ENCODE measurements around the gene GPT2. TPM values are rescaled to one million over a fixed set of nuclear protein-coding genes. Genes with fewer than 3 reads are reported as not detected.
"Not testable (repeated sequence)": the region's sequence is repeated elsewhere in the genome, so short reads cannot be mapped to it uniquely, and the experiment has no call there.

Gene GPT2
- total RNA-seq, 1 experiment from 2014 or later: 68.8 TPM

DNA sequence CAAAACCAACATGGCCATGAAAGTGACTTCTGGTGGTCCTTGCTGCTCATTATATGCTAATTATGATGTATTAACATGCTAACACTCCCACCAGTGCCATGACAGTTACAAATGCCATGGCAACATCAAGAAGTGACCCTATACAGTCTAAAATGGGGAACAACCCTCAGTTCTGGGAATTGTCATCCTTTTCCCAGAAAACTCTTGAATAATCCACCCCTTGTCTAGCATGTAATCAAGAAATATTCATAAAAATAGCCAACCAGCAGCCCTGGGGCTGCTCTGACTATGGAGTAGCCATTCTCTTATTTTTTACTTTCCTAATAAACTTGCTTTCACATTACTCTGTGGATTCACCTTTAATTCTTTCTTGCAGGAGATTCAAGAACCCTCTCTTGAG, 53.4 kb downstream of the GPT2 start:
- Mint-ChIP-seq H3K27ac (no peak overlapping the region), H3K4me3 (no peak overlapping the region), H3K36me3 (ENCODE audit: insufficient read depth in 1 of 3, low read depth in 3 of 3) (no peaks in the 10 kb centered on the region; a peak in 1 of 7 replicates), H3K9me3 (peaks cover 3 to 4% of the 10 kb centered on the region in 2 experiments; a peak in 2 of 5 replicates), H3K27me3 (ENCODE audit: low read depth) (peaks cover 1% of the 10 kb centered on the region; the same call in 1 of the 2 replicates), H3K4me1 (peaks cover 5 to 6% of the 10 kb centered on the region in 2 experiments)
- no peak overlapping the region for H3K27ac ChIP-seq (ENCODE audit: insufficient read length, low read depth, low read length)
- no peak for DNase-seq
- no peak overlapping the region for H2BK20ac ChIP-seq (ENCODE audit: low read depth, low read length, poor library complexity, severe bottlenecking)
- H3K27me3 ChIP-seq (ENCODE audit: insufficient read depth, low read length): no peaks in the 10 kb centered on the region
- no peaks in the 10 kb centered on the region for H3K79me1 ChIP-seq (ENCODE audit: insufficient read depth, low read depth, low read length, poor library complexity, severe bottlenecking)
- no peaks in the 10 kb centered on the region for H3K4me1 ChIP-seq (ENCODE audit: insufficient read depth, low read length)
- H2BK120ac ChIP-seq (ENCODE audit: low read depth, low read length, poor library complexity, severe bottlenecking): no peak overlapping the region
- no peak overlapping the region for H2AK5ac ChIP-seq (ENCODE audit: insufficient read length, low read length)
- no peak overlapping the region for H2BK15ac ChIP-seq (ENCODE audit: low read depth, low read length)
- H4K5ac ChIP-seq (ENCODE audit: insufficient read length, low read depth, low read length): no peak overlapping the region
- no peak overlapping the region for H3T11ph ChIP-seq (ENCODE audit: low read length)
- no peak overlapping the region for H3K56ac ChIP-seq (ENCODE audit: insufficient read length, low read depth, low read length)
- H2BK5ac ChIP-seq (ENCODE audit: insufficient read length, low read length): no peak overlapping the region
- H3K79me2 ChIP-seq (ENCODE audit: insufficient read depth, low read length): no peaks in the 10 kb centered on the region
- H3K9me3 ChIP-seq (ENCODE audit: control insufficient read depth, low read depth, low read length): no peaks in the 10 kb centered on the region
- no peak overlapping the region for H3K18ac ChIP-seq (ENCODE audit: insufficient read length, low read depth, low read length)
- H3K23me2 ChIP-seq (ENCODE audit: insufficient read length, low read depth, low read length, poor library complexity, severe bottlenecking): no peaks in the 10 kb centered on the region
- no peak overlapping the region for H3K23ac ChIP-seq (ENCODE audit: insufficient read length, low read depth, low read length)
- no peak overlapping the region for H2AFZ ChIP-seq (ENCODE audit: low read length)
- no peak overlapping the region for H3K4me2 ChIP-seq (ENCODE audit: insufficient read depth, insufficient read length, low read length)
- no peak overlapping the region for H4K91ac ChIP-seq (ENCODE audit: insufficient read length, low read depth, low read length)
- H2BK12ac ChIP-seq (ENCODE audit: insufficient read length, low read depth, low read length): no peak overlapping the region
- no peak overlapping the region for H4K8ac ChIP-seq (replicated peaks; ENCODE audit: insufficient read length, low read depth, low read length)
- no peak overlapping the region for H3K4ac ChIP-seq (ENCODE audit: low read depth, low read length)
- TF ChIP-seq, protein P1, sequence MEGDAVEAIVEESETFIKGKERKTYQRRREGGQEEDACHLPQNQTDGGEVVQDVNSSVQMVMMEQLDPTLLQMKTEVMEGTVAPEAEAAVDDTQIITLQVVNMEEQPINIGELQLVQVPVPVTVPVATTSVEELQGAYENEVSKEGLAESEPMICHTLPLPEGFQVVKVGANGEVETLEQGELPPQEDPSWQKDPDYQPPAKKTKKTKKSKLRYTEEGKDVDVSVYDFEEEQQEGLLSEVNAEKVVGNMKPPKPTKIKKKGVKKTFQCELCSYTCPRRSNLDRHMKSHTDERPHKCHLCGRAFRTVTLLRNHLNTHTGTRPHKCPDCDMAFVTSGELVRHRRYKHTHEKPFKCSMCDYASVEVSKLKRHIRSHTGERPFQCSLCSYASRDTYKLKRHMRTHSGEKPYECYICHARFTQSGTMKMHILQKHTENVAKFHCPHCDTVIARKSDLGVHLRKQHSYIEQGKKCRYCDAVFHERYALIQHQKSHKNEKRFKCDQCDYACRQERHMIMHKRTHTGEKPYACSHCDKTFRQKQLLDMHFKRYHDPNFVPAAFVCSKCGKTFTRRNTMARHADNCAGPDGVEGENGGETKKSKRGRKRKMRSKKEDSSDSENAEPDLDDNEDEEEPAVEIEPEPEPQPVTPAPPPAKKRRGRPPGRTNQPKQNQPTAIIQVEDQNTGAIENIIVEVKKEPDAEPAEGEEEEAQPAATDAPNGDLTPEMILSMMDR (conservative IDR thresholded peaks at IDR 0.05): no peak
- no peak overlapping the region for H3K9ac ChIP-seq (ENCODE audit: extremely low read depth, insufficient read length, low read length)
- H4K20me1 ChIP-seq (ENCODE audit: control insufficient read depth, insufficient read depth, insufficient read length): no peaks in the 10 kb centered on the region
- no peak overlapping the region for H3K14ac ChIP-seq (ENCODE audit: insufficient read depth, low read length)

DNA sequence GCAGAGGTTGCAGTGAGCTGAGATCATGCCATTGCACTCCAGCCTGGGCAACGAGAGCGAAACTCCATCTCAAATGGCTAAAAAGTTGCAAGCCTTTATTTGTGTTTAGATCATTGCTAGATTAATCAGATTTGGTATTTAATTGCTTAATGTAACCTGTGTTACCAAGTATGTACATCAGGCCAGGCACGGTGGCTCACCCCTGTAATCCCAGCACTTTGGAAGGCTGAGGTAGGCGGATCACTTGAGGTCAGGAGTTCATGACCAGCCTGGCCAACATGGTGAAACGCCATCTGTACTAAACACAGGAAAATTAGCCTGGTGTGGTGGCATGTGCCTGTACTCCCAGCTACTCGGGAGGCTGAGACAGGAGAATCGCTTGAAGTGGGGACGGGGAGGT, 60.6 kb downstream of the GPT2 start:
- H3K9me3 ChIP-seq (ENCODE audit: control insufficient read depth, low read depth, low read length); H3K27me3 ChIP-seq (ENCODE audit: insufficient read depth, low read length); H3K4ac ChIP-seq (ENCODE audit: low read depth, low read length); H3K4me1 ChIP-seq (ENCODE audit: insufficient read depth, low read length); H2BK120ac ChIP-seq (ENCODE audit: low read depth, low read length, poor library complexity, severe bottlenecking); H3K56ac ChIP-seq (ENCODE audit: insufficient read length, low read depth, low read length); H3K18ac ChIP-seq (ENCODE audit: insufficient read length, low read depth, low read length); H2AFZ ChIP-seq (ENCODE audit: low read length); H2BK20ac ChIP-seq (ENCODE audit: low read depth, low read length, poor library complexity, severe bottlenecking); H3K36me3 Mint-ChIP-seq (ENCODE audit: insufficient read depth in 1 of 3, low read depth in 3 of 3); H2BK15ac ChIP-seq (ENCODE audit: low read depth, low read length); H3K14ac ChIP-seq (ENCODE audit: insufficient read depth, low read length); H2AK5ac ChIP-seq (ENCODE audit: insufficient read length, low read length); H4K91ac ChIP-seq (ENCODE audit: insufficient read length, low read depth, low read length); H3K27ac Mint-ChIP-seq; H3K9ac ChIP-seq (ENCODE audit: extremely low read depth, insufficient read length, low read length); H3K9me3 Mint-ChIP-seq; H3K79me2 ChIP-seq (ENCODE audit: insufficient read depth, low read length); DNase-seq; H2BK12ac ChIP-seq (ENCODE audit: insufficient read length, low read depth, low read length); H4K5ac ChIP-seq (ENCODE audit: insufficient read length, low read depth, low read length); H3K4me3 Mint-ChIP-seq; H3K79me1 ChIP-seq (ENCODE audit: insufficient read depth, low read depth, low read length, poor library complexity, severe bottlenecking); H4K20me1 ChIP-seq (ENCODE audit: control insufficient read depth, insufficient read depth, insufficient read length); H3K23ac ChIP-seq (ENCODE audit: insufficient read length, low read depth, low read length); H3T11ph ChIP-seq (ENCODE audit: low read length); H3K27ac ChIP-seq (ENCODE audit: insufficient read length, low read depth, low read length); H3K4me1 Mint-ChIP-seq; H4K8ac ChIP-seq (replicated peaks; ENCODE audit: insufficient read length, low read depth, low read length); H3K23me2 ChIP-seq (ENCODE audit: insufficient read length, low read depth, low read length, poor library complexity, severe bottlenecking); H2BK5ac ChIP-seq (ENCODE audit: insufficient read length, low read length); H3K27me3 Mint-ChIP-seq (ENCODE audit: low read depth); H3K4me2 ChIP-seq (ENCODE audit: insufficient read depth, insufficient read length, low read length): not testable (repeated sequence)
- no CpG with 5 or more reads among the region's 8 CpGs for WGBS (ENCODE audit: extremely low coverage, insufficient read length, low lambda C conversion rate)
